D721Med (cell line): ENCODE data around the gene SPECC1L.

Experiments used
- DNase-seq: peaks from one replicate; pipeline ENCODE4 v3.0.0; 2011; ENCODE audit warnings: low spot score; ENCODE audit not compliant: insufficient read length
- FAIRE-seq: peaks from 2 replicates; lab custom pipeline; 2011; peaks lifted over from hg19 to GRCh38; lab: Jason Lieb, UNC
- CTCF ChIP-seq: IDR thresholded peaks from 2 replicates; pipeline ENCODE4 v1.5.1; 2012; ENCODE audit warnings: mild to moderate bottlenecking, control low read depth; ENCODE audit not compliant: insufficient read depth; ENCODE audit errors: missing control alignments

The SPECC1L gene

GRCh38 chr22:24401931-24402367 is 131.3 kb downstream of the SPECC1L start:
- no peak for FAIRE-seq
- TF ChIP-seq CTCF: no peak
- no peak for DNase-seq

- DNase-seq: no peak
- no peak for TF ChIP-seq CTCF
- no peak for FAIRE-seq
These were observed 132.0 kb downstream of the SPECC1L start for GRCh38 chr22:24402460-24403192.

GRCh38 chr22:24403346-24403745 is 132.7 kb downstream of the SPECC1L start:
- FAIRE-seq: no peak
- DNase-seq: no peak
- TF ChIP-seq CTCF: no peak

- FAIRE-seq (no peak), DNase-seq (no peak)
- TF ChIP-seq CTCF: no peak
These were observed 134.1 kb downstream of the SPECC1L start for GRCh38 chr22:24404561-24405275.

- FAIRE-seq (no peak), DNase-seq (no peak)
- TF ChIP-seq CTCF: no peak
These were observed 135.1 kb downstream of the SPECC1L start for GRCh38 chr22:24405631-24406321.

GRCh38 chr22:24406322-24407277 is 136.0 kb downstream of the SPECC1L start:
- no peak for TF ChIP-seq CTCF
- no peak for FAIRE-seq
- DNase-seq: no peak
